HG02852 (cell line): Measurements from ENCODE around the gene DMD.

Source experiments
- ATAC-seq: cut with Tn5 transposase; IDR thresholded peaks from one replicate; pipeline ENCODE4 v1.9.1; 2021; ENCODE audit warnings: mild to moderate bottlenecking, moderate library complexity; ENCODE audit not compliant: unreplicated experiment

Gene DMD

GRCh38 chrX:31265383-31265782, 1946.0 kb downstream of the DMD start:
- ATAC-seq, result no peak

GRCh38 chrX:31260351-31260750, 1951.0 kb downstream of the DMD start:
- ATAC-seq, result no peak

GRCh38 chrX:31258166-31258565, 1953.2 kb downstream of the DMD start:
- no peak for ATAC-seq

GRCh38 chrX:31255310-31256033, 1955.9 kb downstream of the DMD start:
- ATAC-seq, result no peak

GRCh38 chrX:31252133-31252532, 1959.2 kb downstream of the DMD start:
- no peak for ATAC-seq

- ATAC-seq, result no peak
Measured at GRCh38 chrX:31251336-31251735, 1960.0 kb downstream of the DMD start.

GRCh38 chrX:31245714-31246113, 1965.6 kb downstream of the DMD start:
- ATAC-seq, result no peak

GRCh38 chrX:31243804-31244203, 1967.5 kb downstream of the DMD start:
- no peak for ATAC-seq

GRCh38 chrX:31240982-31241381, 1970.4 kb downstream of the DMD start:
- ATAC-seq, result no peak

GRCh38 chrX:31237189-31237588, 1974.2 kb downstream of the DMD start:
- ATAC-seq, result peak; percentile 58

GRCh38 chrX:31236231-31236630, 1975.1 kb downstream of the DMD start:
- peak; percentile 39 for ATAC-seq

- no peak for ATAC-seq
Measured at GRCh38 chrX:31233941-31234496, 1977.3 kb downstream of the DMD start.

- no peak for ATAC-seq
Measured at GRCh38 chrX:31232506-31232905, 1978.8 kb downstream of the DMD start.

- ATAC-seq, result peak; percentile 90
Measured at GRCh38 chrX:31228909-31229308, 1982.4 kb downstream of the DMD start.

- ATAC-seq, result no peak
Measured at GRCh38 chrX:31228415-31228832, 1982.9 kb downstream of the DMD start.

- ATAC-seq, result no peak
Measured at GRCh38 chrX:31227250-31227649, 1984.1 kb downstream of the DMD start.

- ATAC-seq, result no peak
Measured at GRCh38 chrX:31225819-31226218, 1985.5 kb downstream of the DMD start.

- no peak for ATAC-seq
Measured at GRCh38 chrX:31224381-31225012, 1986.9 kb downstream of the DMD start.

GRCh38 chrX:31223817-31224216, 1987.5 kb downstream of the DMD start:
- ATAC-seq, result peak; percentile 76

GRCh38 chrX:31222946-31223345, 1988.4 kb downstream of the DMD start:
- ATAC-seq, result no peak

- no peak for ATAC-seq
Measured at GRCh38 chrX:31219174-31219573, 1992.2 kb downstream of the DMD start.

- no peak for ATAC-seq
Measured at GRCh38 chrX:31217084-31217483, 1994.3 kb downstream of the DMD start.
